ENCODE results near the gene RALGPS2. TPM values are rescaled to one million over a fixed set of nuclear protein-coding genes. Genes with fewer than 3 reads are reported as not detected.
A peak's percentile ranks its signal among the peaks of the same experiment; 100 is the strongest.
"Not testable (repeated sequence)": the region's sequence is repeated elsewhere in the genome, so short reads cannot be mapped to it uniquely, and the experiment has no call there.

RALGPS2 gene
- polyA plus RNA-seq, 1 experiment, result 67.2 TPM

DNA sequence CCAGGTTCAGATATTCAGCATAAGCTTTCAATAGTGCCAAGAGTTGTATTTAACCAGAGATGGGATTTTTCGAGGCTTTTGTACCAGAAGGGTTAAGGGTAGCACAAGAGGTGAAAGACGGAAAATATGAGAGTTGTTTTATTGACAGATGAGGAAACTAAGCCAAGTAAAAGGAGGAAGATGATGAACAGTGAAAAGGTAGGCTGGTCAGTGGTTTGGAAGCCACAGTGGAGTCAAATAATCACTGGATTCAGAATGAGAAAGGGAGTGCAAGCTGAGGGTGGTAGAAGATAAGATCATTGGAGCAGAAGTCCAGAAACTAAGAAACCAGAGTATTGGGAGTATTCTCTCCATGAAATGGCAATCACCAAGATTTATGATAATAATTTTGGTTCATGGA is 100.1 kb downstream of the RALGPS2 start:
- Histone ChIP-seq H3K27me3 (ENCODE audit: control insufficient read depth, insufficient read depth, low read length) (no peaks in the 10 kb centered on the region), H3K4me3 (ENCODE audit: low read depth, low read length) (no peak overlapping the region), H3K27ac (ENCODE audit: low read depth, low read length) (no peak overlapping the region), H3K9me3 (ENCODE audit: control insufficient read depth, insufficient read depth, low read length) (no peaks in the 10 kb centered on the region)
- DNase-seq (ENCODE audit: low read depth, low spot score), result no peak
- TF ChIP-seq, protein P1, sequence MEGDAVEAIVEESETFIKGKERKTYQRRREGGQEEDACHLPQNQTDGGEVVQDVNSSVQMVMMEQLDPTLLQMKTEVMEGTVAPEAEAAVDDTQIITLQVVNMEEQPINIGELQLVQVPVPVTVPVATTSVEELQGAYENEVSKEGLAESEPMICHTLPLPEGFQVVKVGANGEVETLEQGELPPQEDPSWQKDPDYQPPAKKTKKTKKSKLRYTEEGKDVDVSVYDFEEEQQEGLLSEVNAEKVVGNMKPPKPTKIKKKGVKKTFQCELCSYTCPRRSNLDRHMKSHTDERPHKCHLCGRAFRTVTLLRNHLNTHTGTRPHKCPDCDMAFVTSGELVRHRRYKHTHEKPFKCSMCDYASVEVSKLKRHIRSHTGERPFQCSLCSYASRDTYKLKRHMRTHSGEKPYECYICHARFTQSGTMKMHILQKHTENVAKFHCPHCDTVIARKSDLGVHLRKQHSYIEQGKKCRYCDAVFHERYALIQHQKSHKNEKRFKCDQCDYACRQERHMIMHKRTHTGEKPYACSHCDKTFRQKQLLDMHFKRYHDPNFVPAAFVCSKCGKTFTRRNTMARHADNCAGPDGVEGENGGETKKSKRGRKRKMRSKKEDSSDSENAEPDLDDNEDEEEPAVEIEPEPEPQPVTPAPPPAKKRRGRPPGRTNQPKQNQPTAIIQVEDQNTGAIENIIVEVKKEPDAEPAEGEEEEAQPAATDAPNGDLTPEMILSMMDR (IDR thresholded peaks at IDR 0.05; ENCODE audit: low read depth, low read length), result no peak
- POLR2A ChIA-PET, result no interaction called here
- CTCF ChIA-PET, result interaction anchor here (0.7 kb wide), 1 partner anchor 51 kb away, joined by 4 read pairs; no protein-coding TSS in a partner anchor

GRCh38 chr1:178844436-178844835 is 119.4 kb downstream of the RALGPS2 start:
- no peak overlapping the region for H3K4me3 ChIP-seq (ENCODE audit: low read depth, low read length)
- no peak for DNase-seq (ENCODE audit: low read depth, low spot score)
- CTCF ChIA-PET, result no interaction called here

GRCh38 chr1:178846306-178846705 is 121.3 kb downstream of the RALGPS2 start:
- Histone ChIP-seq H3K9me3 (ENCODE audit: control insufficient read depth, insufficient read depth, low read length) (no peaks in the 10 kb centered on the region), H3K27me3 (ENCODE audit: control insufficient read depth, insufficient read depth, low read length) (no peaks in the 10 kb centered on the region), H3K27ac (ENCODE audit: low read depth, low read length) (no peak overlapping the region), H3K4me3 (ENCODE audit: low read depth, low read length) (no peak overlapping the region)
- CTCF ChIA-PET, result interaction anchor here (0.6 to 1.4 kb wide), 3 partner anchors 73 to 157 kb away, joined by 3 to 4 read pairs (median 3); no protein-coding TSS in a partner anchor
- TF ChIP-seq, protein P1 (IDR thresholded peaks at IDR 0.05; ENCODE audit: low read depth, low read length), result no peak
- POLR2A ChIA-PET, result no interaction called here
- no peak for DNase-seq (ENCODE audit: low read depth, low spot score)

More at GRCh38 chr1:178844436-178844835, 119.4 kb downstream of the RALGPS2 start:
- POLR2A ChIA-PET, result no interaction called here
- TF ChIP-seq, protein P1 (IDR thresholded peaks at IDR 0.05; ENCODE audit: low read depth, low read length), result no peak
- Histone ChIP-seq H3K9me3 (ENCODE audit: control insufficient read depth, insufficient read depth, low read length) (no peaks in the 10 kb centered on the region), H3K27ac (ENCODE audit: low read depth, low read length) (no peak overlapping the region), H3K27me3 (ENCODE audit: control insufficient read depth, insufficient read depth, low read length) (no peaks in the 10 kb centered on the region)

GRCh38 chr1:178847396-178847849 is 122.4 kb downstream of the RALGPS2 start:
- Histone ChIP-seq H3K9me3 (ENCODE audit: control insufficient read depth, insufficient read depth, low read length) (no peaks in the 10 kb centered on the region), H3K27me3 (ENCODE audit: control insufficient read depth, insufficient read depth, low read length) (no peaks in the 10 kb centered on the region), H3K27ac (ENCODE audit: low read depth, low read length) (no peak overlapping the region), H3K4me3 (ENCODE audit: low read depth, low read length) (no peak overlapping the region)
- TF ChIP-seq, protein P1 (IDR thresholded peaks at IDR 0.05; ENCODE audit: low read depth, low read length), result no peak
- CTCF ChIA-PET, result interaction anchor here (0.5 to 1.2 kb wide), 2 partner anchors 73 to 155 kb away, joined by 3 to 4 read pairs; no protein-coding TSS in a partner anchor
- POLR2A ChIA-PET, result no interaction called here
- peak; percentile 30 for DNase-seq (ENCODE audit: low read depth, low spot score)

- H3K4me3 ChIP-seq (ENCODE audit: low read depth, low read length); H3K27me3 ChIP-seq (ENCODE audit: control insufficient read depth, insufficient read depth, low read length); DNase-seq (ENCODE audit: low read depth, low spot score); H3K27ac ChIP-seq (ENCODE audit: low read depth, low read length); H3K9me3 ChIP-seq (ENCODE audit: control insufficient read depth, insufficient read depth, low read length); POLR2A ChIA-PET: not testable (repeated sequence)
- CTCF ChIA-PET, result interaction anchor here (0.5 to 3.1 kb wide), 3 partner anchors 73 to 305 kb away, joined by 3 to 15 read pairs (median 8); no protein-coding TSS in a partner anchor
Observed at GRCh38 chr1:178847919-178848318, 122.9 kb downstream of the RALGPS2 start.

Measured in AG04450 (cell line).